Omental fat pad (tissue), 4 donors: ENCODE measurements around the gene ALK. TPM values are rescaled to one million over a fixed set of nuclear protein-coding genes. Genes with fewer than 3 reads are reported as not detected.

ENCODE experiments used
- ATAC-seq: fragments of 150-250 bp; one replicate; pipeline ENCODE4 v1.9.1; 2016; ENCODE audit warnings: mild to moderate bottlenecking, moderate library complexity; ENCODE audit not compliant: low FRiP score
- DNase-seq: peaks from one replicate; pipeline ENCODE4 v3.0.0-alpha.2; 2019; ENCODE audit warnings: low spot score
- total RNA-seq, 4 donors: library from RNA; depleted of rRNA; stranded (reverse); fragments of >200 nt; gene quantifications; one replicate each; pipeline ENCODE4 v1.1.0, GENCODE V29; 2016
- TF ChIP-seq, protein P1 (sequence below), 3 donors: fragments of 450-650 bp; IDR thresholded peaks; one replicate each; pipeline ENCODE4 v1.5.1; 2016 to 2017; ENCODE audit warnings: antibody characterized with exemption in 3 of 3, mild to moderate bottlenecking in 3 of 3, moderate library complexity in 2 of 3

Gene ALK
- total RNA-seq, 4 donors from 2014 or later: 0.12 to 2.2 (median 0.44) TPM; not detected in 1

DNA sequence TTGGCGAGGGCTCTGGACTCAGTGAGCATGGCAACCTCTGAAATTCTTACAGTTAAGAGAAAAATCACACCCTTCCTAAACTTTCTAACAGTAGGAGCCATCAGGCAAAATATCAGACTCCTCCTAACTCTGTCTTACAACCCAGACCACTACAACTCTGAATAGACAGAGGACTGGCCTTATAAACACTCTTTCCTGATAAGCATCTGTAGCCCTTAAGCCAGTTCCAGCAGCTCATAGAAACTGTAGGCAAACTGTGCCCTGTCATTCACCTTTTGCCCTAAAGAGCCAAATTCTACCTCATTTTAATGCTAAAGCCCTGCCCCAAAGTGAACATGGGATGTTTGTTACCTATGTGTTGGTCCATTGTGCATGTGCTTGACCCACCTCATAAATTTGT lies 304.8 kb downstream of the ALK start:
- TF ChIP-seq, protein P1, sequence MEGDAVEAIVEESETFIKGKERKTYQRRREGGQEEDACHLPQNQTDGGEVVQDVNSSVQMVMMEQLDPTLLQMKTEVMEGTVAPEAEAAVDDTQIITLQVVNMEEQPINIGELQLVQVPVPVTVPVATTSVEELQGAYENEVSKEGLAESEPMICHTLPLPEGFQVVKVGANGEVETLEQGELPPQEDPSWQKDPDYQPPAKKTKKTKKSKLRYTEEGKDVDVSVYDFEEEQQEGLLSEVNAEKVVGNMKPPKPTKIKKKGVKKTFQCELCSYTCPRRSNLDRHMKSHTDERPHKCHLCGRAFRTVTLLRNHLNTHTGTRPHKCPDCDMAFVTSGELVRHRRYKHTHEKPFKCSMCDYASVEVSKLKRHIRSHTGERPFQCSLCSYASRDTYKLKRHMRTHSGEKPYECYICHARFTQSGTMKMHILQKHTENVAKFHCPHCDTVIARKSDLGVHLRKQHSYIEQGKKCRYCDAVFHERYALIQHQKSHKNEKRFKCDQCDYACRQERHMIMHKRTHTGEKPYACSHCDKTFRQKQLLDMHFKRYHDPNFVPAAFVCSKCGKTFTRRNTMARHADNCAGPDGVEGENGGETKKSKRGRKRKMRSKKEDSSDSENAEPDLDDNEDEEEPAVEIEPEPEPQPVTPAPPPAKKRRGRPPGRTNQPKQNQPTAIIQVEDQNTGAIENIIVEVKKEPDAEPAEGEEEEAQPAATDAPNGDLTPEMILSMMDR (IDR thresholded peaks at IDR 0.05): no peak
- DNase-seq (no peak), ATAC-seq (no peak)

DNA sequence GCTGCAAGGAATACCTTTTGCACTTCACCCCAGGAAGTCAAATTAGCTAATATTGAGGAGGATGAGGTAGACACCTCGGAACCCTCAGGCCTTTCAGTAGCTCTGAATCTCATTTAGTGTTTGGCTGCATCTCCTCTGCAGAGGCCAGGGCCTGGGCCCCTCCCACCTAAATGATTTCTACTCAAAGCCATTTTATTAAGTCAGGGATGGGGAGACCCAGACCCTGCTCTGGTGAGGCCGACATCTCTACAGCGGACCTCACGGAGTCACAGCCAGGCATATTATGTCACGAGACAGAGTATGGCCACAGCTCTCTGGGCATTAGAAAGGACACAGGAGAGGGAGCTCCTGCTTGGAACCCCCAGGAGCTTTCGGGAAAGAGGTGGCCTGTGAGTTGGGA lies 305.5 kb downstream of the ALK start:
- TF ChIP-seq, protein P1 (IDR thresholded peaks at IDR 0.05): no peak
- DNase-seq (no peak), ATAC-seq (no peak)

DNA sequence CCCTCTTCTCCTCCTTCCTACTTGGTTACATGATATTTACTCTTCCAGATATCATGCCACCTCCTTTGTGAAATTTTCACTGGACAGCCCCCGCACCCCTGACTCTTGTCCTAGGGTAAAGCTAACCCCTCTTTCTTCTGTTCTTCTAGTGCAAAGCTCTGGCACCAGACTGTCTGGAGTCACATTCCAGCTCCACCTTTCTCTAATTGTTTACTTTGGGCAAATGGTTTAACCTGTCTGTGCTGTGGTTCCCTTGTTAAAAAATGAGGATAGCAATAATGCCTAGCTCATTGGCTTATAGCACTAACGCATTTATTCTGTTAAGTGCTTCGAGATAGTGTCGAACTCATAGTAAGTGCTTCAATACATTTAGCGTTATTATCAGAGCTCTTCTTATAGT lies 306.2 kb downstream of the ALK start:
- TF ChIP-seq, protein P1 (IDR thresholded peaks at IDR 0.05): no peak
- ATAC-seq: no peak
- DNase-seq: no peak

DNA sequence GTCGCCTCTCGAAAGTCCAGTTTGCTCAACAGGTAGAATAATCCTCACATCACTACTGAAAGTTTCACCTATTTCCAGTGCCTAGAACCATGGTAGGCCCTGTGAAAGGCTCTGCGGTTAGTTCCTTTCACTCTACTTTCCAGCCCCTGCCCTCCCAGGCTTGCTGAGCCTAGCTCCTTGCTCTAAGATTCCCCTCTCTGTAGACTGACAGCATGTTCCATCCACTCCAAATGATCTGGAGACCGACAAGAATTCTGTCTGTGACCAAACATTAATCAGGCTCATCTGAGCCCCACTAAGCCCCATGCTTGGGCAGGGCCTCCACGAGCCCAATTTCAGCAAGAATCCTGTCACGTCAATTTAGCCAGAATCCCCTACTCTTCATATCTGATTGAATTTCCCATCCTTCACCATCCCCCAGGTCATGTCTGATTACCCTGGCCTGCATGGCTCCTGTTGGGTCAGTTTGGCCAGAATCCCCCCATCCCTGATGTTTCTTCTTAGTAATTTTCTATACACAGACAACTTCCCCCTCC lies 307.0 kb downstream of the ALK start:
- DNase-seq (no peak), ATAC-seq (no peak)
- TF ChIP-seq, protein P1 (IDR thresholded peaks at IDR 0.05): no peak

DNA sequence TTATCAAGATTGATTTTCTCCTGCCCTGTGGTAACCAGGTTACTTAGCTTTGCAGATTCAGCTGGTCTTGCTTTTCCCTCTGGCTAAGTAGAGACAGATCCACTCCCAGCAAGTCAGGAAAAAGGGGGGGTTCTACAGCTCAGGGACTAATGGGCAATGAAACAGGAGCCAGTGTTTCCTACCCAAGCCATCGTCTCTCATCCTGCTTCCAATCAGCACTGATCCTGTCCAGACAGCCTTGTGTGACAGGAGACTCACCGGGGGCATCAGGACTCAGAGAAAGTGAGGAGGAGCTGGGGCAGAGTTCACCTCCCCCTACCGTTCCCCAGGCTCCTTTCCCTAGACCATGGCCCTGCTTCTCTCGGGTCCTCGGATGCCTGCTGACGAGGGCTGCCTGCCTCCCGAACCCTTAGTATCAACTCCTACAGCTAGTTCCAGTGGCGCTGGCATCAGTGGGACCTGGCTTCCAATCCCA lies 307.6 kb downstream of the ALK start:
- TF ChIP-seq, protein P1 (IDR thresholded peaks at IDR 0.05): no peak
- no peak for DNase-seq
- no peak for ATAC-seq

DNA sequence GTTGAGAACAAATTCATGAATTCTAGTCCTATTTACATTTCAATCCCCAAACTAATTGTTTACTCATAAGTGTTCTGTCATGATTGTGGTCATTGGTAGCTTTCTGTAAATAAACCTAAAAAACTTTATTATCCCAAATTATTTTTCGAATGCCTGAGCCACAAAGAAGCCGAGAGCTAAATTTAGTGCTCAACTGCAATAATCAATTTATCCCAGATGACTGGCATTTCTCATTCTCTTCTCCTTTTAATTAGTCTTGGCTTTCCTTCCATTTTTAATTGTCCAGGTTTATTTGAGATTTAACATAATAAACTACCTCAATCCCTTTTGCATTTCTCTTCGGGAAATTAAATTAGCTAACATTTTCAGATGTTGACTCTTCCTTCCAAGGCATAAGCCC lies 308.3 kb downstream of the ALK start:
- no peak for ATAC-seq
- TF ChIP-seq, protein P1 (IDR thresholded peaks at IDR 0.05): no peak

DNA sequence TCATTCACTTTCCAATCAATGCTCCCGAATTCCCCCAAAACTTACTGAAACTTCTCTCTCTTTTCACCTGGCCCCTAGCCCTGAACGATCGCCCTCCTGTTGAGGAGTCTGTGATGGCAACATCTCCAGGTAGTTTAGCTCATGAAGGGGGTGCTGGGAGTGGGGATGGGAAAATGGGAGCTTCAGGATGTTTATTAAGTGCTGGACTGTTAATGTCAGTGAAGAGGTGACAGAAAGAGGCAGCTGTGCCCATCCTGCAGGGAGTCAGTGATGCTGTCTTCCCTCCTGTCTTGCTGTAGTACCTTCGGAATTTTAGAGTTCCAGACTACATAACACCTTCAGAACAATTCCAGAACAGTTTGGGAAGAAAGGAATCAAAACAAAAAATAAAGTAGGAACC lies 308.8 kb downstream of the ALK start:
- ATAC-seq (no peak), DNase-seq (no peak)
- TF ChIP-seq, protein P1 (IDR thresholded peaks at IDR 0.05): no peak

More for the DNA sequence above, 308.3 kb downstream of the ALK start:
- DNase-seq: no peak
